Nephron (organoid): ENCODE measurements around the gene SVEP1.

Experiments used
- H3K27ac Mint-ChIP-seq, 3 experiments: 2 replicates each; pipeline ENCODE4 v1.8.0; 2020; ENCODE audit warnings: mixed read lengths in 3 of 3, mild to moderate bottlenecking in 2 of 3, moderate library complexity in 1 of 3
- H3K27me3 Mint-ChIP-seq: 2 replicates; pipeline ENCODE4 v1.8.0; 2021; ENCODE audit warnings: low read depth, mild to moderate bottlenecking, moderate library complexity, mixed read lengths
- H3K36me3 Mint-ChIP-seq: 2 replicates; pipeline ENCODE4 v1.8.0; 2020; ENCODE audit warnings: low read depth, mixed read lengths
- H3K4me1 Mint-ChIP-seq: 2 replicates; pipeline ENCODE4 v1.8.0; 2020; ENCODE audit warnings: mixed read lengths
- H3K4me3 Mint-ChIP-seq, 3 experiments: 2 replicates each; pipeline ENCODE4 v1.8.0; 2020; ENCODE audit warnings: mild to moderate bottlenecking in 3 of 3, mixed read lengths in 3 of 3, moderate library complexity in 2 of 3
- H3K9me3 Mint-ChIP-seq: 2 replicates; pipeline ENCODE4 v1.8.0; 2020; ENCODE audit warnings: mixed read lengths
- TF ChIP-seq, protein P1 (sequence below), 3 experiments: fragments of 200-600 bp; sonication (generic); IDR thresholded peaks; one replicate each; pipeline ENCODE4 v1.5.0; 2021; ENCODE audit warnings: antibody characterized with exemption in 3 of 3; ENCODE audit not compliant: unreplicated experiment in 3 of 3

The SVEP1 gene

DNA sequence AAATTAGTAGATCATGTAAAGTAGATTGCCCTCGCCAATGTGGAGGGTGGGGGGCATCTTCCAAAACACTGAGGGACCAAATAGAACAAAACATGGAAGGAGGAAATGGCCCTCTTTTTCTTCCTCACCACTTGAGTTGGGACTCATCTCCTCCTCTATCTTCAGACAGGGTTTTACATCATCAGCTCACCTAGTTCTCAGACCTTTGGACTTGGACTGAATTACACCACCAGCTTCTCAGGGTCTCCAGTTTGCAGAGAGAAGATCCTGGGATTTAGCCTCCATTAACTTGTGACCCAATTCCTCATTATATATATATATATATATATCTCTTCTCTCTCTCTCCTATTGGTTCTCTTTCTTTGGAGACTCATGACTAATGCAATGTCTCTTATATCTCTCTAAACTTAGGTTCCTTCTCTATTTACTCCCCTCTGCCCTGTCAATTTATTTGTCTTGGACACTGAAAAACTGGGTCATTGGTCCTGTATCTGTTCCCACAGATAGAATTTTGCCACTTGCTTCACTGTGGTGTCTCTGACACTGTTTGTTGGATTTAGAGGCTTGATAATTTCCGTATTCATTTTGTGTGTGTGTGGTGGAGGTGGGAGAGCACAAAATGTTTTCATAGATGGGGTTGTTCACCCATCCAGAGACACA, 187.6 kb downstream of the SVEP1 start:
- Mint-ChIP-seq H3K27me3 (no peaks in the 10 kb centered on the region), H3K36me3 (peaks cover 18% of the 10 kb centered on the region), H3K27ac (no peak overlapping the region), H3K9me3 (peaks cover 13% of the 10 kb centered on the region), H3K4me3 (no peak overlapping the region), H3K4me1 (no peaks in the 10 kb centered on the region)
- TF ChIP-seq, protein P1, sequence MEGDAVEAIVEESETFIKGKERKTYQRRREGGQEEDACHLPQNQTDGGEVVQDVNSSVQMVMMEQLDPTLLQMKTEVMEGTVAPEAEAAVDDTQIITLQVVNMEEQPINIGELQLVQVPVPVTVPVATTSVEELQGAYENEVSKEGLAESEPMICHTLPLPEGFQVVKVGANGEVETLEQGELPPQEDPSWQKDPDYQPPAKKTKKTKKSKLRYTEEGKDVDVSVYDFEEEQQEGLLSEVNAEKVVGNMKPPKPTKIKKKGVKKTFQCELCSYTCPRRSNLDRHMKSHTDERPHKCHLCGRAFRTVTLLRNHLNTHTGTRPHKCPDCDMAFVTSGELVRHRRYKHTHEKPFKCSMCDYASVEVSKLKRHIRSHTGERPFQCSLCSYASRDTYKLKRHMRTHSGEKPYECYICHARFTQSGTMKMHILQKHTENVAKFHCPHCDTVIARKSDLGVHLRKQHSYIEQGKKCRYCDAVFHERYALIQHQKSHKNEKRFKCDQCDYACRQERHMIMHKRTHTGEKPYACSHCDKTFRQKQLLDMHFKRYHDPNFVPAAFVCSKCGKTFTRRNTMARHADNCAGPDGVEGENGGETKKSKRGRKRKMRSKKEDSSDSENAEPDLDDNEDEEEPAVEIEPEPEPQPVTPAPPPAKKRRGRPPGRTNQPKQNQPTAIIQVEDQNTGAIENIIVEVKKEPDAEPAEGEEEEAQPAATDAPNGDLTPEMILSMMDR (IDR thresholded peaks at IDR 0.05; ENCODE audit: unreplicated experiment in 3 of 3), result no peak

DNA sequence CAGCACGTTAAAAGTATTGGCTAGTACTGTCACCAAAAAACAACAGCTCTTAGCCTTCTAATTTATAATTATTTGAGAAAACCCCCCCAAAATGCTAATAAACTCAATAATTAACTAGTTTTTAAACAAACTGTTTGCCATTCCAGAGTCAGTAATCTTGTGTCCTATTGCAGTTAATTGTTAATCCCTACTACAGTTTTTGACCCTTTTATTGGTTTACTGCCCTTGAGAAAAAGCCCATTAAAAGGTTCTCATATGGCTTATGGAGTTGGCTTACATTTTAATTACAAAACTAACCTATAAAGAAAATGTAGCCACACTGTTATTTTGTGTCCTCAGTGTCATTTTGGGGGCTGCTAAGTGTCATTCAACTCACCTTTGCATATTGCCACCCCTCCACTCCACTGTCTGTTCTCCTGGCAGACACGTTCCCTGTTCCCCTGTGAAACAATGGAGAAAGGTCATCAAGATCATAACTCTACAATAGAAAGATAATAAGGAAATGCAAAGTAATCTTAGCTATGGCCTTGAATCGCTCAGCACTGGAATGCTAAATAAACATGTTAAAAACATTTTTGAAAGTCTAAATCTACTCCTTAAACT, 190.3 kb downstream of the SVEP1 start:
- TF ChIP-seq, protein P1 (IDR thresholded peaks at IDR 0.05; ENCODE audit: unreplicated experiment in 3 of 3), result no peak
- Mint-ChIP-seq H3K4me3 (no peak overlapping the region), H3K27me3 (no peaks in the 10 kb centered on the region), H3K27ac (peak overlapping the region in 1 of 3 experiments; percentile 89), H3K9me3 (peaks cover 5% of the 10 kb centered on the region), H3K36me3 (peaks cover 18% of the 10 kb centered on the region), H3K4me1 (no peaks in the 10 kb centered on the region)

DNA sequence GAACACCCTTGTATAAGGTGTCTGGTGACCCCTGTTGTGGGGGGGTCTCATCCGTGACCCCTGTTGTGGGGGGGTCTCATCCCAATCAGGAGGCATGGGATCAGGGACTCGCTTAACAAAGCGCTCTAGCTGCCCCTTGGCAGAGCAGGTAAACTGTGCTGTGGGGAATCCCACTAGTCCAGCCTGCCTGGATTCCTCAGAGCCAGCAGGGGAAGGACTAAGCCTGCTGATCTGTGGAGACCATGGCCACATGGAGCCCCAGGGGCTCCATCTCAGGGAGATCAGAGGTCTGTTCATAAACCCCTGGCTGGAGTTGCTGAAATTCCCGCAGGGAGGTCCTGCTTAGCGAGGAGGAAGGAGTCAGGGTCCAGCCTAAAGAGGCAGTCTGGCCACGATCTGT, 196.1 kb downstream of the SVEP1 start:
- Mint-ChIP-seq H3K4me1 (no peaks in the 10 kb centered on the region), H3K9me3 (peaks cover 3% of the 10 kb centered on the region), H3K36me3 (peaks cover 36% of the 10 kb centered on the region), H3K27ac (no peak overlapping the region), H3K4me3 (no peak overlapping the region), H3K27me3 (no peaks in the 10 kb centered on the region)
- TF ChIP-seq, protein P1 (IDR thresholded peaks at IDR 0.05; ENCODE audit: unreplicated experiment in 3 of 3), result no peak

DNA sequence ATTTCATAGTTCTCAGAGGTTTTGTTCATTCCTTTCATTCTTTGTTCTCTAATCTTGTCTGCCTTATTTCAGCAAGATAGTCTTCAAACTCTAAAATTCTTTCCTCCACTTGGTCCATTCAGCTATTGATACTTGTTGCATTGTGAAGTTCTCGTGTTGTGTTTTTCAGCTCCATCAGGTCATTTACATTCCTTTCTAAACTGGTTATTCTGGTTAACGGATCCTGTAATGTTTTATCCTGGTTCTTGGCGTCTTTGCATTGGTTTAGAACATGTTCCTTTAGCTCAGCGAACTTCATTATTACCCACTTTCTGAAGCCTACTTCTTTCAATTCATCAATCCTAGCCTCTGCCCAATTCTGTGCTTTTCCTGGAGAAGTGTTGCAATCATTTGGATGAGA, 196.8 kb downstream of the SVEP1 start:
- Mint-ChIP-seq H3K4me3 (no peak overlapping the region), H3K9me3 (peaks cover 3% of the 10 kb centered on the region), H3K27ac (no peak overlapping the region), H3K27me3 (no peaks in the 10 kb centered on the region), H3K36me3 (peaks cover 42% of the 10 kb centered on the region), H3K4me1 (no peaks in the 10 kb centered on the region)
- TF ChIP-seq, protein P1 (IDR thresholded peaks at IDR 0.05; ENCODE audit: unreplicated experiment in 3 of 3), result no peak

DNA sequence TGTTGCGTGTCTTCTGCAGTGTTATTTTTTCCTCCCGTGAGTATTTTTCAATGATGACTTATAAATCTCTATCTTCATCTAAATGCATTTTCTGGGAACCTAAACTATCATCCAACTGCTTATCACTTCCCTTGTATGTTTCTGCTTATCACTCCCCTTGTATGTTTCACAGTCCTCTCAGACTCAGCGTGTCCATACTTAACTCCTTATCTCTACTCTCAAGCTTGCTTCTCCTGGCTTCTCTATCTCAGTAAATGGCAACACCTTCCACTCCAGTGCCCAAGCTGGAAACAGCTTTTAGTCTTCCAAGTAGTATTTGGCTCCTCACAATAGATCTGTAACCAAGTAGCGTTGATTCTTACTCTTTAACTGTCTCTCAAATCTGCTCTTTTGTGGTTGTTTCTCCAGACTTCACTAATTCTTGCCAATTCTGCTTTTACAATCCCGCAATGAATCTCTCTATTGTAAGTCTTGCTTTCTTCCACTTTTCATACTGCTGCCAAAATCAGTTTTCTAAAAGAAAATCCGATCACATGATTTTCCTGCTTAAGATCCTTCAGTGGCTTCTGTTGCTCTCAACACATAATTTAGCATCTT, 208.0 kb downstream of the SVEP1 start:
- no peaks in the 10 kb centered on the region for H3K9me3 Mint-ChIP-seq
- no peaks in the 10 kb centered on the region for H3K4me1 Mint-ChIP-seq
- no peak overlapping the region for H3K4me3 Mint-ChIP-seq
- H3K27me3 Mint-ChIP-seq, result no peaks in the 10 kb centered on the region
- TF ChIP-seq, protein P1 (IDR thresholded peaks at IDR 0.05; ENCODE audit: unreplicated experiment in 3 of 3), result no peak
- no peak overlapping the region for H3K27ac Mint-ChIP-seq
- H3K36me3 Mint-ChIP-seq, result peaks cover 9% of the 10 kb centered on the region
